OCI-LY3 (cell line): ENCODE measurements around the gene TPCN2.

Experiments used
- H2AFZ ChIP-seq: fragments of 200-600, 300-600 bp; shearing (Covaris generic); 2 replicates; pipeline ENCODE4 v1.6.0; 2014; ENCODE audit warnings: antibody characterized with exemption, low read depth, low read length
- H3K27ac ChIP-seq: fragments of 200-600, 300-600 bp; sonication (generic); 2 replicates; pipeline ENCODE4 v1.5.1; 2014; ENCODE audit warnings: mild to moderate bottlenecking, low read length, moderate library complexity, mixed read lengths
- H3K27me3 ChIP-seq: fragments of 200-600, 300-600 bp; sonication (generic); 2 replicates; pipeline ENCODE4 v1.6.1; 2014; ENCODE audit warnings: low read depth, low read length, mixed read lengths
- H3K36me3 ChIP-seq: fragments of 200-600, 300-600 bp; sonication (generic); replicated peaks from 2 replicates; pipeline ENCODE3; 2014; ENCODE audit warnings: low read depth, low read length, mixed read lengths
- H3K4me1 ChIP-seq: fragments of 300-600, 200-600 bp; sonication (generic); 2 replicates; pipeline ENCODE4 v1.6.1; 2014; ENCODE audit warnings: low read length, mixed read lengths
- H3K4me2 ChIP-seq: fragments of 200-600, 300-600 bp; sonication (generic); 2 replicates; pipeline ENCODE4 v1.6.1; 2014; ENCODE audit warnings: low read length, mixed read lengths
- H3K4me3 ChIP-seq: fragments of 300-600, 200-600 bp; sonication (generic); 2 replicates; pipeline ENCODE4 v1.5.1; 2014; ENCODE audit warnings: antibody characterized with exemption, mild to moderate bottlenecking, low read length, moderate library complexity
- H3K79me2 ChIP-seq: fragments of 300-600, 200-600 bp; shearing (Covaris generic); 2 replicates; pipeline ENCODE4 v1.6.1; 2014; ENCODE audit warnings: mild to moderate bottlenecking, low read length, mixed read lengths
- H3K9ac ChIP-seq: fragments of 300-600, 200-600 bp; shearing (Covaris generic); 2 replicates; pipeline ENCODE4 v1.6.0; 2014; ENCODE audit warnings: mild to moderate bottlenecking, low read length, moderate library complexity
- H3K9me3 ChIP-seq: fragments of 200-600, 300-600 bp; shearing (Covaris generic); 2 replicates; pipeline ENCODE4 v1.6.1; 2014; ENCODE audit warnings: low read length, mixed read lengths; ENCODE audit not compliant: insufficient read depth
- H4K20me1 ChIP-seq: fragments of 200-600, 300-600 bp; sonication (generic); 2 replicates; pipeline ENCODE4 v1.6.1; 2016; ENCODE audit warnings: low read length, mixed read lengths; ENCODE audit not compliant: insufficient read depth
- EZH2phosphoT487 ChIP-seq: fragments of 200-600 bp; shearing (Covaris generic); IDR thresholded peaks from 2 replicates; pipeline ENCODE4 v1.6.1; 2018; ENCODE audit warnings: antibody characterized with exemption, mixed run types, low read depth
- TF ChIP-seq, protein P1 (sequence below): fragments of 200-600, 300-600 bp; sonication (generic); IDR thresholded peaks from 2 replicates; pipeline ENCODE4 v1.5.1; 2014; ENCODE audit warnings: antibody characterized with exemption, low read length, low read depth

Gene TPCN2

DNA sequence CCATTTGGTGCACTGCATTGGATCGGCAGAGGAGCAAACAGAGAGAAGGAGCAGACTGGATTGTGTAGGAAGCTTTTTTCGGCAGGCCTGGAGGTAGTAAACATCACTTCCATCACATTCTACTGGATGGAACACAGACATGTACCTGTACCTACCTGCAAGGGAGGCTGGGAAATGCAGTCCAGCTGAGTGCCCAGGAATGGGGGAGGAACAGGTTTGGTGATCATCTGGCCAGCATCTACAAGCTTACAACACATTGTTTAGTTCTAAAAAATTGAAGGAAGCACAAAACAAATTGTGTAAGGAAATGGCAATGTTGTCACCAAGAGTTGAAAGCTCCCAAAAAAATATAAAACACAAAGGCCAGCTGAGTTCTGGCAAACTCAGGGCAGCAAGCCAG, 126.1 kb downstream of the TPCN2 start:
- H3K4me3 ChIP-seq: no peak overlapping the region
- no peak overlapping the region for H3K4me2 ChIP-seq
- H2AFZ ChIP-seq: no peak overlapping the region
- peaks cover 5% of the 10 kb centered on the region; the same call in 1 of the 2 replicates for H3K4me1 ChIP-seq
- H3K79me2 ChIP-seq: no peaks in the 10 kb centered on the region
- H3K36me3 ChIP-seq: peaks cover 7% of the 10 kb centered on the region
- H4K20me1 ChIP-seq: no peaks in the 10 kb centered on the region
- no peak overlapping the region for H3K27ac ChIP-seq
- H3K9me3 ChIP-seq: no peaks in the 10 kb centered on the region
- H3K27me3 ChIP-seq: no peaks in the 10 kb centered on the region
- no peak for TF ChIP-seq EZH2phosphoT487
- TF ChIP-seq, protein P1, sequence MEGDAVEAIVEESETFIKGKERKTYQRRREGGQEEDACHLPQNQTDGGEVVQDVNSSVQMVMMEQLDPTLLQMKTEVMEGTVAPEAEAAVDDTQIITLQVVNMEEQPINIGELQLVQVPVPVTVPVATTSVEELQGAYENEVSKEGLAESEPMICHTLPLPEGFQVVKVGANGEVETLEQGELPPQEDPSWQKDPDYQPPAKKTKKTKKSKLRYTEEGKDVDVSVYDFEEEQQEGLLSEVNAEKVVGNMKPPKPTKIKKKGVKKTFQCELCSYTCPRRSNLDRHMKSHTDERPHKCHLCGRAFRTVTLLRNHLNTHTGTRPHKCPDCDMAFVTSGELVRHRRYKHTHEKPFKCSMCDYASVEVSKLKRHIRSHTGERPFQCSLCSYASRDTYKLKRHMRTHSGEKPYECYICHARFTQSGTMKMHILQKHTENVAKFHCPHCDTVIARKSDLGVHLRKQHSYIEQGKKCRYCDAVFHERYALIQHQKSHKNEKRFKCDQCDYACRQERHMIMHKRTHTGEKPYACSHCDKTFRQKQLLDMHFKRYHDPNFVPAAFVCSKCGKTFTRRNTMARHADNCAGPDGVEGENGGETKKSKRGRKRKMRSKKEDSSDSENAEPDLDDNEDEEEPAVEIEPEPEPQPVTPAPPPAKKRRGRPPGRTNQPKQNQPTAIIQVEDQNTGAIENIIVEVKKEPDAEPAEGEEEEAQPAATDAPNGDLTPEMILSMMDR: no peak
- H3K9ac ChIP-seq: no peak overlapping the region

DNA sequence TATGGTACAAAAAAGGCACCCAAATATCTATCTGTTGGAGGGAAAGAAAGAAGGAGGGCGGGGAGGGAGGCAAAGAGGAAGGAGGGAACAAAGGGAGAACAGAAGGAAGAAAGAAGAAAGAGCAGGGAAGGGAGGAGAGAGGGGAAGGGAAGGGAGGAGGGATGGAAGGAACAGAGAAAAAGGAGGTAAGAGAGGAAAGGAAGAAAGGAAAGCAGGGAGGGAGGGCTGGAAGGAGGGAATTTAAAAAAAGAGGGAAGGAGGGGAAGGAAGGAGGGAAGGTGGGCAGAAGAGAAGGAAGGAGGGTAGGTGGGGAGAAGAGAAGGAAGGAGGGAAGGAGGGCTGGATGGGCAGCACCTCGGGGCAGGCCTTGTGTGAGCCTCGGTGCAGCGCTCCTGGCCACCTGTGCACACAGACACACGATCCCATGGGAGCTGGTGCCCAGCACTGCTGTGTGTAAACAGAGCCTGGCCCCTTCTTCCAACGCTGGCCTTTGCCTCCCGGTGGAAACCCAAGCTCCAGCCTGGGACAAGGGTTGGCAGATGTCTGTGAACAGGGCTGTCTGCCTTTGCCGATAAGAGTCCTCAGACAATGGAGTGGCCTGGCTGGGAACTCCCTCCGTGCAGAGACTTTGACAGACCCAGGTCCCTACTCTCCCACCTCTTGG, 130.2 kb downstream of the TPCN2 start:
- Histone ChIP-seq H3K4me2 (no peak overlapping the region), H3K36me3 (no peaks in the 10 kb centered on the region), H3K79me2 (no peaks in the 10 kb centered on the region), H3K27me3 (no peaks in the 10 kb centered on the region), H3K9ac (no peak overlapping the region), H2AFZ (no peak overlapping the region), H3K9me3 (no peaks in the 10 kb centered on the region), H4K20me1 (no peaks in the 10 kb centered on the region), H3K27ac (no peak overlapping the region), H3K4me3 (no peak overlapping the region), H3K4me1 (no peaks in the 10 kb centered on the region)
- no peak for TF ChIP-seq EZH2phosphoT487
- TF ChIP-seq, protein P1: no peak

DNA sequence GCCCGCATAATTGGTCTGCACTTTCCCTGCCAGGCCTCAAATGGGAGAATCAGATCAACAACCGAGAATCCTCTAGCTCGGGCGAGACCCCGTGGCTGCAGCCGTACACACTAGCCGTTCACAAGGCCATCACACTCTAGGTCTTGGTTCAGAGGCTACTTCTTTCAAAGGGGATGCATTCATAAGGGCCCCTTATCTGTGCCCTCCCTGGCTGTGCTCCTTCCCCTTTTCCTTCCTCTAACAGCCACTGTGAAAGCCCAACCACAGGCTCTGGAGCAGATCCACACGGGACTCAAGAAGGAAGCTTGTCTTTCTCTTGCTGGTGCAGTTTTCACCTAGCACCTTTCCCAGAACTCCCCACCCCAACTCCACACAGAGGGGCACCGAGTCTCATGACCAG, 131.5 kb downstream of the TPCN2 start:
- H3K36me3 ChIP-seq: no peaks in the 10 kb centered on the region
- H3K9ac ChIP-seq: no peak overlapping the region
- H3K27ac ChIP-seq: no peak overlapping the region
- H3K4me3 ChIP-seq: no peak overlapping the region
- H3K4me1 ChIP-seq: no peaks in the 10 kb centered on the region
- no peak for TF ChIP-seq EZH2phosphoT487
- TF ChIP-seq, protein P1: no peak
- no peaks in the 10 kb centered on the region for H3K27me3 ChIP-seq
- H4K20me1 ChIP-seq: no peaks in the 10 kb centered on the region
- no peaks in the 10 kb centered on the region for H3K9me3 ChIP-seq
- H2AFZ ChIP-seq: no peak overlapping the region
- H3K4me2 ChIP-seq: no peak overlapping the region
- no peaks in the 10 kb centered on the region for H3K79me2 ChIP-seq

DNA sequence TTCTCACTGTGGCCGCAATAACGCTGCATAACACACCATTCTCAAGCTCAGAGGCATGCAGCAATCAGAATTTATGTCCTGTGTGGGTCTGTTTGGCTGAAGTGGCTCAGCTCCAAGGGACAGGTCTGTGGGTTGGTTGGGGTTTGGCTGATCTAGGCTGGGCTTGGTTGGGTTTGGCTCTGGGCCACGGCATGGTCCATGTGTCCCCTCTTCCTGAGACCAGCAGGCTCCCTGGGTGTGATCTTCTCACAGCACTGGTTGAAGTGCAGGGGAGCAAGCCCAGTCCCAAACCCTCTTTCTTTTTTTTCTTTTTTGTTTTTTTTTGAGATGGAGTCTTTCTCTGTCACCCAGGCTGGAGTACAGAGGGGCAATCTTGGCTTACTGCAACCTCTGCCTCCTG, 132.0 kb downstream of the TPCN2 start:
- no peak overlapping the region for H3K4me2 ChIP-seq
- no peak overlapping the region for H3K9ac ChIP-seq

More for the DNA sequence above, 132.0 kb downstream of the TPCN2 start:
- no peaks in the 10 kb centered on the region for H3K79me2 ChIP-seq
- no peak overlapping the region for H2AFZ ChIP-seq
- TF ChIP-seq, protein P1: no peak
- no peak for TF ChIP-seq EZH2phosphoT487
- no peak overlapping the region for H3K4me3 ChIP-seq
- no peaks in the 10 kb centered on the region for H3K9me3 ChIP-seq
- no peaks in the 10 kb centered on the region for H4K20me1 ChIP-seq
- H3K27ac ChIP-seq: no peak overlapping the region
- H3K27me3 ChIP-seq: no peaks in the 10 kb centered on the region
- no peaks in the 10 kb centered on the region for H3K36me3 ChIP-seq
- no peaks in the 10 kb centered on the region for H3K4me1 ChIP-seq
